HG03060 (cell line): ENCODE measurements around the gene NRG3.

ENCODE experiments used
- ATAC-seq: cut with Tn5 transposase; IDR thresholded peaks from one replicate; pipeline ENCODE4 v1.9.1; 2021; ENCODE audit warnings: low read depth, moderate number of reproducible peaks; ENCODE audit not compliant: unreplicated experiment

NRG3 gene

DNA sequence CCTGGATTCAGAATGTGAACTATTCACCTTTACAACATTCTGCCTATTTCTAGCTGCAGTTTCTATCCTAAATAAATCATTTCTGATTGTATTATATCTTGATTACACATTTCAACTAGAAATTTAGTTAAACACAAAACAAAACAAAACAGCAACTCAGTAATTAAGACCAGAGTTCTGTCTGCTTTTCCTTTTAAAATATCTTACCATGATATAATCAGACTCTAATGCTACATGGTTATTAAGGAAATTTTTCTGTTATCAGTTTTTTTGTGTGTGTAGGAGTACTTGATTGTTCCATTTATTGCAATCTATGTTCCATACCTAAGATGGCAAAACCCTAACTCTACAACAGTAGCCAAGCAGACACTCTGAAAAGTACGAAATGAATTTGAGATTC is 663.3 kb downstream of the NRG3 start:
- ATAC-seq: no peak

DNA sequence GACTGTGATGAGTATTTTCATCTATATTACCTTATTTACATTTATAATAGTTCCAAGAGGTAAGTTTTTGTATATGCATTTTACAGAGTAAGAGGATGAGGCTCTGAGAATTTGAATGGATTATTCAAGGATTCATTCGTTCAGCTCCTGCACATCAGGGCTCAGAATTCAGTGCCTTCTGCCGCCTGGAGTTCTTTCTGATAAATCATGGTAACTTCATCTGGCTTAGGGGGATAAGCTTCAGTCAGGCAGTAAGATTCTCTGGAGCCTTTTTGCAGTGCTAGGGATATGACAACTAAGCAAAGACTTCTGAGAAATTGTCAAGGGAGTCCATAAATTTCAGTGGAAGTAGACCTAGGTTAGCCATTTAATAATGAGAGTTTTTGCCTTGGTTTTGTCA is 668.6 kb downstream of the NRG3 start:
- ATAC-seq: no peak

DNA sequence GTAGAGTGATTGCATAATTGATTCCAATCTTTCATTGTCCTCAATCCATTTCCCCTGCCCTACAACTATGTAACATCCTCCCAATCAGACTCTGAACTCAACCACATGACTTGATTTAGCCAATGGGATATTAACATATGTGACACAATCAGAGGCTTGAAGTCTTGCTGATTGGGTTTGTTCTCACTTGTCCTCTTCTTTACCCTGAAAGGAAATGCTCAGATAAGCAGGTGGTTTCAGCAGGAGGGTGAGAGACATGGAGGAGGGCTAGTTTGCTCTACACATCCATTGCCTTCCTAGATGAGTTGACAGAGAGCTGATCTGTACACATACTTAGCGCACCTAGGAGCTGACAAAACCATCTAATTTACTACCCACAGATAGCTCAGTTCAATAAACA is 669.4 kb downstream of the NRG3 start:
- ATAC-seq: no peak

GRCh38 chr10:82551506-82551905 is 676.5 kb downstream of the NRG3 start:
- ATAC-seq: no peak

DNA sequence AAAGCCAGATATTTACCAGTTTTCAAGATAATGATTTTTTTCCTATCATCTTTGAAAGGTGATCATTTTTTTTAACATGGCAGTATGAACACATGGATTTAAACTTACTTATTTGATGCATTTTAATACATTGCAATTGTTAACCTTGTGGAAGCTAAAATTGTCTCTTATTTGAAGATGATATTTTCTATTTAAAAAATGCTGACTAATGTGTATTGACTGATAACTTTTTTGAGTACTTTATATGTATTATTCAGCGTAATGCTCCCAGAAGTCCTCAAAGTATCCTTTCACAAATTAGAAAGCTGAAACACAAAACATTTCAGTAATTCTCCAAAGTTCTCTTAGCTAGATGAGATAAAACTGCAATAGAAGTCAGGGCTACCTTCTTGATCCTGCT is 677.3 kb downstream of the NRG3 start:
- no peak for ATAC-seq

DNA sequence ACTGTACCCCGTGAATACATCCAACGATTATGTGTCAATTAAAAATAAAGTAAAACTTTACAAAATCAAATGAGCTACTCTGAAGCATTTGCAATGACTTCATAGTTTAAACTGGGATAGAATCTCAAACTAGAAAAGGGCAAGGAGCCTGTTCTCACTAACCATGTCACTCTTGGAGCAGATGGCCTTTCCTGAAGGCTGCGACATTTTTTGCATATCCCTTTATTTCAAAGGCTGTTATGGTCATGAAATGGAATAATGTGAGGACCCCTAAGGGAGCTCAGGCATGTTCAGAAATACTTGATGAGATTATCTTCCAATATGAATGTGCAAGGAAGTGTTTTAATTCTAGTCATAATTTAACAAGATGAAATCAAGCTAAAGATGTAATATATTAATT is 679.4 kb downstream of the NRG3 start:
- no peak for ATAC-seq

GRCh38 chr10:82558014-82558607 is 683.1 kb downstream of the NRG3 start:
- ATAC-seq: no peak

- no peak for ATAC-seq
Observed at GRCh38 chr10:82564353-82565196, 689.6 kb downstream of the NRG3 start.

- ATAC-seq: no peak
Observed at GRCh38 chr10:82565197-82565575, 690.2 kb downstream of the NRG3 start.

GRCh38 chr10:82572744-82573143 is 697.8 kb downstream of the NRG3 start:
- ATAC-seq: no peak

- no peak for ATAC-seq
Observed at GRCh38 chr10:82574081-82574480, 699.1 kb downstream of the NRG3 start.

- no peak for ATAC-seq
Observed at GRCh38 chr10:82575318-82575717, 700.3 kb downstream of the NRG3 start.

- ATAC-seq: no peak
Observed at GRCh38 chr10:82576093-82576492, 701.1 kb downstream of the NRG3 start.

GRCh38 chr10:82581940-82582339 is 706.9 kb downstream of the NRG3 start:
- no peak for ATAC-seq

GRCh38 chr10:82591421-82591820 is 716.4 kb downstream of the NRG3 start:
- no peak for ATAC-seq

GRCh38 chr10:82597840-82598239 is 722.8 kb downstream of the NRG3 start:
- ATAC-seq: no peak

- no peak for ATAC-seq
Observed at GRCh38 chr10:82609845-82610244, 734.9 kb downstream of the NRG3 start.

GRCh38 chr10:82618007-82618406 is 743.0 kb downstream of the NRG3 start:
- no peak for ATAC-seq

DNA sequence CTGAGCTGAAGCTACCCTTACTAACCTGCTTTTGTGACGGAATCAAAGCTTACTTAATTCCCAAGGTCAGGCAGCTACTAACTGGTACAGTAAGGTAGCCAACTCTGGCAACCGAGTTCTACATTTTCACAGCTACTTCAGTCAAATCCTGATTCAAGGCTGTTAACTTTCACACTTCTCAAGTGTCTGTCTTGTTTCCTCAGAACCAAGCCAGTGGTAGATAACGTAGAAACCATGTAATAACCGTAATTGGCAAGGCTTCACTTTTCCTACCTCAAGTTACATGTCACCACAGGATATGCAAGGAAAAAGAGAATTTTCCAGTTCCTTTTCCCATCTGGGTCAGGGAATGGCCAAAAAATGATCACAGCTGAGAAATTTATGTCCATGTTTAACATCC is 746.7 kb downstream of the NRG3 start:
- no peak for ATAC-seq

DNA sequence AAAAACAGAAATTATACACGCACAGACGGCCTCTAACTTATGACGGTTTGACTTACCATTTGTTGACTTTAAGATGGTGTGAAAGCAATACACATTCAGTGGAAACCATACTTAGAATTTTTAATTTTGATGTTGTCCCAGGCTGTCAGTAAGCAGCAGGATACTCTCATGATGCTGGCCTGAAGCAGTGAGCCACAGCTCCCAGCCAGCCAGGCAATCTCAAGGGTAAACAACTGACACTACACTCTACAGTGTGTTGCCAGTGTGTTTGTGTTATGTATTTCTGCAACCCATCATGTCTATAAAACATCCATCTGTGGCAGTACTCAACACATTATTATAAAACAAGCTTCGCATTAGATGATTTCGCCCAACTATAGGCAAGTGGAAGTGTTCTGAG is 747.5 kb downstream of the NRG3 start:
- ATAC-seq: no peak

DNA sequence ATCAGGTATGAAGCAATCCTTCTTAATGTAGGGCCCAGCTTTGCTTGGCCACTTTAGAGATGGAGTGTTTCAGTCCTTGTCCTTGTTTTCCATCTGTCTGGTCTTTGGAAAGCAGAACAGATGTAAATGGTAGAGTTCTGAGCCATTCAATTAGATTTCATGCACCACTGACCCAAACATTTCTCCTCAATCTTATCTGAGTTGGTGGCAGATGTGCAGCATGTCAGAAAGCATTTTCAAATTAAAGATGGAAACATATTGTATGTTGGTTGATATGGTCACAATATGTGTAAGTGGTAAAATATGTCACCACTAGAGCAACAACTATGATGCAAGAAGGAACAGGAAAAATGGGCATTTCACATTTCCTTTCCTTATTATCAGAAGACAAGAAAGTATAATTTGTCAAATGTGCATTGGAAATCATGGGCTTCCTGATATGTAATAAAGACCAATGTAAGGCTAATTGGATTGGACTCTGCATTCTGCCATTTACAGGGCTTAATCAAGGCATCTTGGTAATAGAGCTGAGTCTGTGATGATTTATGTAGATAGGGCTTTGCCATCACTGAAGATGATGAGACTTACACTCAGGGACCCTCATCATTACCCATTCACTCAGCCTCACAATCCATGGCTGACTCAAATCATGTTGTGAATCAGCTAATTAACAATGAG is 750.7 kb downstream of the NRG3 start:
- ATAC-seq: no peak

- no peak for ATAC-seq
Observed at GRCh38 chr10:82628373-82628772, 753.4 kb downstream of the NRG3 start.
